NCI-H1105 (cell line): Measurements from ENCODE around the gene TLK2.

Experiments
- DNase-seq: peaks from one replicate; lab custom pipeline; 2025; lab: John Stamatoyannopoulos, UW

Gene TLK2

GRCh38 chr17:62628831-62629555, 150.4 kb downstream of the TLK2 start:
- no peak for DNase-seq

- DNase-seq, result no peak
Observed at GRCh38 chr17:62629556-62630364, 151.1 kb downstream of the TLK2 start.

- DNase-seq, result no peak
Observed at GRCh38 chr17:62630365-62631085, 151.9 kb downstream of the TLK2 start.

GRCh38 chr17:62631086-62631935, 152.7 kb downstream of the TLK2 start:
- no peak for DNase-seq

- DNase-seq, result no peak
Observed at GRCh38 chr17:62631936-62632924, 153.6 kb downstream of the TLK2 start.

- no peak for DNase-seq
Observed at GRCh38 chr17:62637809-62638208, 159.2 kb downstream of the TLK2 start.

GRCh38 chr17:62641153-62641552, 162.5 kb downstream of the TLK2 start:
- DNase-seq, result no peak

- DNase-seq, result no peak
Observed at GRCh38 chr17:62641951-62642350, 163.3 kb downstream of the TLK2 start.

GRCh38 chr17:62643496-62643895, 164.9 kb downstream of the TLK2 start:
- no peak for DNase-seq

GRCh38 chr17:62644487-62645173, 166.0 kb downstream of the TLK2 start:
- DNase-seq, result no peak

- DNase-seq, result no peak
Observed at GRCh38 chr17:62648251-62648955, 169.8 kb downstream of the TLK2 start.

- DNase-seq, result no peak
Observed at GRCh38 chr17:62648956-62649294, 170.3 kb downstream of the TLK2 start.

GRCh38 chr17:62649570-62649969, 170.9 kb downstream of the TLK2 start:
- no peak for DNase-seq

- no peak for DNase-seq
Observed at GRCh38 chr17:62650587-62650986, 172.0 kb downstream of the TLK2 start.

GRCh38 chr17:62652251-62653001, 173.8 kb downstream of the TLK2 start:
- DNase-seq, result peak; percentile 39

- DNase-seq, result peak; percentile 82
Observed at GRCh38 chr17:62653002-62653825, 174.6 kb downstream of the TLK2 start.

GRCh38 chr17:62653826-62654761, 175.5 kb downstream of the TLK2 start:
- no peak for DNase-seq
